Thyroid gland (tissue), 4 donors: Measurements from ENCODE around the gene VCP. TPM values are rescaled to one million over a fixed set of nuclear protein-coding genes. Genes with fewer than 3 reads are reported as not detected.
A peak's percentile ranks its signal among the peaks of the same experiment; 100 is the strongest.

Experiments
- DNase-seq, 2 donors: peaks; one replicate each; pipeline ENCODE4 v3.0.0-alpha.2; 2019
- H3K27ac ChIP-seq, 3 donors: fragments of 200-600 bp; sonication (generic); 1 replicate in 2 of 3; 2 replicates in 1 of 3; pipeline ENCODE4 v1.5.1; 2016 to 2019; ENCODE audit warnings: mild to moderate bottlenecking in 1 of 3, moderate library complexity in 1 of 3
- H3K27me3 ChIP-seq: fragments of 200-600 bp; sonication (generic); one replicate; pipeline ENCODE4 v1.5.1; 2019
- H3K36me3 ChIP-seq, 2 donors: fragments of 200-600 bp; sonication (generic); one replicate each; pipeline ENCODE4 v1.5.1; 2016 to 2019
- H3K4me1 ChIP-seq, 2 donors: fragments of 200-600 bp; sonication (generic); one replicate each; pipeline ENCODE4 v1.5.1; 2017 to 2019
- H3K4me3 ChIP-seq, 3 donors: fragments of 200-600 bp; sonication (generic); replicated peaks in 1 of 3; 1 replicate in 2 of 3; 2 replicates in 1 of 3; pipeline ENCODE4 v1.5.1; 2016; ENCODE audit warnings: mild to moderate bottlenecking in 1 of 3
- H3K9me3 ChIP-seq: fragments of 200-600 bp; sonication (generic); one replicate; pipeline ENCODE4 v1.5.1; 2017
- CTCF ChIP-seq, 6 experiments: fragments of 200-600 bp in 3 of 6; fragments of 450-650 bp in 3 of 6; sonication (generic) in 3 of 6; IDR thresholded peaks; one replicate each; pipeline ENCODE4 v1.5.1; 2016 to 2019; ENCODE audit warnings: antibody characterized with exemption in 6 of 6, mild to moderate bottlenecking in 2 of 6, inconsistent platforms in 1 of 6, moderate library complexity in 1 of 6
- POLR2A ChIP-seq, 2 donors: fragments of 450-650 bp; IDR thresholded peaks; one replicate each; pipeline ENCODE4 v1.6.1; 2017; ENCODE audit warnings: antibody characterized with exemption in 2 of 2, mild to moderate bottlenecking in 2 of 2, moderate library complexity in 1 of 2
- WGBS, 2 donors: methylation state at CpG; one replicate each; pipeline ENCODE4 v1.1.5; 2017; 5-methylcytosine and 5-hydroxymethylcytosine counted together
- intact Hi-C: fragments of 100-400 bp; cut with DNase I; formaldehyde crosslinking; loops from one replicate; pipeline ENCODE4 v1.15.1; 2023
- total RNA-seq, 4 donors: library from RNA; depleted of rRNA; stranded (reverse); fragments of >200 nt; gene quantifications; one replicate each; pipeline ENCODE4 v1.2.3, GENCODE V29; 2016

The VCP gene
- total RNA-seq, 4 donors from 2014 or later = 150 to 260 (median 233) TPM

DNA sequence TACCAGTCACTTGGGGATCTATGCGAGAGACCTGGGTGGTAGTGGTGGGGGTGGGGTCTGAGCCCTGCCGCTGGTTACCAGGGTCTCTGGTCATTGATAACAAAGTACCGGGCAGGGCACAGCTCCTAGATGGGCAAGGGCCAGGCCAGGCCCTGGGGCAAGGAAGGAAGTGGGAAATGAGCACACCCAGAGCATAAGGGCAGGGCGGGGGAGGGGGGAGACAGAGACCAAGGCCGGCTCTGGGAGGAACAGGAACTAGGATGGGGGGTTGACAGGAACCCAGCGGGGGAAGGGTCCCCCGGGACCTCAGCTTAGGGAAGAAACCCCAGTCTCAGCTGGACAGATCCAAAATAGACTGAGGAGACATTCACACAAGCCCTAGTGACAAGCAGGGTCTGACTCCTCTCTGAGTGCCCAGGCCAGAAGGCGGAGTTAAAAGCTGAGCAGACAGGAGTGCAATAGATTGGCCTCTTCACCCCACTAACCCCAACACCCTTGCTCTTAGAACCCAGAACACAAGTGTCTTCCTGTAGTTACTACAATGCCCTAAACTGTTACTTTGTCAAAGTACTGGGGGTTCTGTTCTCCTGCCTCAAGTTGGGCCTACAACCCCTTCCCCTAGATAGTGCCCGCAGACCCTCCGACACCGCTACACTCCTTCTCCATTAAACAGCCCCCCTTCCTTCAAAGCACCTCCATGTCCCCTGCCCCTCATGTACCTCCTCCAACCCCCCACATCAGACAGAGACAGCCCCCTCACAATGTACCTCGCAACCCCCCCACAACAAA is 42.6 kb upstream of the VCP start:
- intact Hi-C loops = loop anchor here (5.0 to 10.0 kb wide), 2 partner anchors 362 to 440 kb away; no protein-coding TSS in a partner anchor
- TF ChIP-seq CTCF (IDR thresholded peaks at IDR 0.05) (no peak), POLR2A (IDR thresholded peaks at IDR 0.05) (no peak)
- Histone ChIP-seq H3K9me3 (no peaks in the 10 kb centered on the region), H3K27ac (peak overlapping the region; percentile 74 to 92 (median 79)), H3K4me1 (peaks cover 34 to 51% of the 10 kb centered on the region in 2 donors), H3K36me3 (no peaks in the 10 kb centered on the region), H3K27me3 (no peaks in the 10 kb centered on the region), H3K4me3 (peak overlapping the region; percentile 25 to 42 (median 41))
- peak; percentile 40 to 47 for DNase-seq
- 14 to 16% methylated on average over 11 to 12 of the region's 12 CpGs for WGBS, 2 donors

GRCh38 chr9:35114113-35114839 is 41.9 kb upstream of the VCP start:
- peak overlapping the region in 1 of 3 donors; percentile 42 for H3K4me3 ChIP-seq
- peak overlapping the region; percentile 74 to 92 (median 79) for H3K27ac ChIP-seq
- peak; percentile 74 to 77 for DNase-seq
- intact Hi-C loops = loop anchor here (10.0 kb wide), 1 partner anchor 441 kb away; no protein-coding TSS in a partner anchor
- H3K36me3 ChIP-seq = no peaks in the 10 kb centered on the region
- 7 to 10% methylated on average over 5 of the region's 5 CpGs for WGBS, 2 donors
- TF ChIP-seq POLR2A (IDR thresholded peaks at IDR 0.05) = no peak
- no peak for TF ChIP-seq CTCF (IDR thresholded peaks at IDR 0.05)
- no peaks in the 10 kb centered on the region for H3K9me3 ChIP-seq
- no peaks in the 10 kb centered on the region for H3K27me3 ChIP-seq
- peaks cover 34 to 52% of the 10 kb centered on the region in 2 donors for H3K4me1 ChIP-seq

- Histone ChIP-seq H3K4me3 (peak overlapping the region in 1 of 3 donors; percentile 55), H3K36me3 (peaks cover 5 to 9% of the 10 kb centered on the region in 2 donors), H3K4me1 (peaks cover 34 to 52% of the 10 kb centered on the region in 2 donors), H3K9me3 (no peaks in the 10 kb centered on the region), H3K27me3 (no peaks in the 10 kb centered on the region), H3K27ac (peak overlapping the region; percentile 24 to 86 (median 74))
- intact Hi-C loops = loop anchor here (10.0 kb wide), 1 partner anchor 442 kb away; no protein-coding TSS in a partner anchor
- DNase-seq = no peak
- WGBS, 2 donors = 68 to 76% methylated on average over 3 of the region's 3 CpGs
- TF ChIP-seq POLR2A (IDR thresholded peaks at IDR 0.05) (no peak), CTCF (IDR thresholded peaks at IDR 0.05) (no peak)
These were observed 40.0 kb upstream of the VCP start for GRCh38 chr9:35112257-35113020.

DNA sequence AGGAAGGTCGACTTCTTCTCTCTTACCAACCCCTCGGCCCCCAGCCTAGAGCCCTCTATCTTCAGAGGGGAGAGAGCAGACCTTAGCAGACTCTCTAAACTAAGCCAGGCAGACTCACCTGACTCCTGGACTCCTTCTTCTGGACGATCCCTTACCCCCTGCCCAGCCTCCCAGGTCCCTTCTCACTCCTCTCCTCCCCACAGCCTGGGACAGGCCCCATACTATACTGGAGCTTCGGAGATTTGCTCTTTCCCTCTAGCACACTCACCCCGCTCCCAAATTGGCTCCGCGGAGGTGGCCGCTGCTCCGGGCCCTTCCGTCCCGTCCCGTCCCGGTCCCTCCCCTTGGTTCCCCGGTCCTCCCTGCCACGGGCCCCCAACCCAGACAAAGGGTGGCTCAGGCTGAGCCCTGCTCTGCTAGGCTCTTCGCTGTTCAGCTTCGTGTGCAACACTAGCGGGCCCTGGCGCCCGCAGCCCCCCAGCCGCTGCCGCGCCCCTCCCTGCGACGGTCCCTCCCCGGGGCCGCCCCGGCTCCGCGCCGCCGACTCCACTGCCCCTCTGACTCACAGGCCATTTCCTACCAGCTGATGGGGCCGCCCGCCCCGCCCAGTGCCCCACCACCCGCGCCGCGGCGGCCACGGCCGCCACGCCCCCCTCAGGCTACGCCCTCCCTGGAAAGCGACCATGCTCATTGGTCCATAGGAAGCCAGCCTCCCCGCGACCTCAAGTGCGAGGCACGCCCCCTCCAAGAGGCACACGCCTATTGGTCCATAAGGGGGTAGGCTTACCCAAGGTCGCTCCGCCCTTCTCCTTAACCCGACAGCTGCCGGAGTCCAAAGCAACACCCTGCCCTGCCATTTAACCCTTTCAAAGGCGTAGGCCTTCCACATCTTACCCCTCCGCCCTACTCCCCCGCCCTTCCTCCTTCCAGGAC is 38.8 kb upstream of the VCP start:
- 1 to 2% methylated on average over 26 to 50 of the region's 57 CpGs for WGBS, 2 donors
- Histone ChIP-seq H3K9me3 (no peaks in the 10 kb centered on the region), H3K27me3 (no peaks in the 10 kb centered on the region), H3K4me1 (peaks cover 29 to 47% of the 10 kb centered on the region in 2 donors), H3K4me3 (peak overlapping the region; percentile 44 to 91 (median 55)), H3K27ac (peak overlapping the region; percentile 79 to 86 (median 80)), H3K36me3 (peaks cover 16 to 21% of the 10 kb centered on the region in 2 donors)
- DNase-seq = peak; percentile 99
- intact Hi-C loops = loop anchor here (10.0 kb wide), 1 partner anchor 444 kb away; no protein-coding TSS in a partner anchor
- TF ChIP-seq CTCF (IDR thresholded peaks at IDR 0.05) (no peak), POLR2A (IDR thresholded peaks at IDR 0.05) (peak in 1 of 2 donors; percentile 73)
